Neural progenitor cell (in vitro differentiated cells): Measurements from ENCODE around the gene DDX17.

Experiments
- EZH2 ChIP-seq: fragments of 200-600 bp; sonication (generic); IDR thresholded peaks from 2 replicates; pipeline ENCODE4 v1.6.1; 2017; ENCODE audit warnings: antibody characterized with exemption, mild to moderate bottlenecking, moderate library complexity
- TF ChIP-seq, protein P1 (sequence below): fragments of 200-600 bp; sonication (generic); IDR thresholded peaks from 2 replicates; pipeline ENCODE4 v1.5.1; 2017; ENCODE audit warnings: antibody characterized with exemption, mild to moderate bottlenecking

GRCh38 chr22:38505541-38506117 is 482 bp downstream of the DDX17 start:
- TF ChIP-seq, protein P1, sequence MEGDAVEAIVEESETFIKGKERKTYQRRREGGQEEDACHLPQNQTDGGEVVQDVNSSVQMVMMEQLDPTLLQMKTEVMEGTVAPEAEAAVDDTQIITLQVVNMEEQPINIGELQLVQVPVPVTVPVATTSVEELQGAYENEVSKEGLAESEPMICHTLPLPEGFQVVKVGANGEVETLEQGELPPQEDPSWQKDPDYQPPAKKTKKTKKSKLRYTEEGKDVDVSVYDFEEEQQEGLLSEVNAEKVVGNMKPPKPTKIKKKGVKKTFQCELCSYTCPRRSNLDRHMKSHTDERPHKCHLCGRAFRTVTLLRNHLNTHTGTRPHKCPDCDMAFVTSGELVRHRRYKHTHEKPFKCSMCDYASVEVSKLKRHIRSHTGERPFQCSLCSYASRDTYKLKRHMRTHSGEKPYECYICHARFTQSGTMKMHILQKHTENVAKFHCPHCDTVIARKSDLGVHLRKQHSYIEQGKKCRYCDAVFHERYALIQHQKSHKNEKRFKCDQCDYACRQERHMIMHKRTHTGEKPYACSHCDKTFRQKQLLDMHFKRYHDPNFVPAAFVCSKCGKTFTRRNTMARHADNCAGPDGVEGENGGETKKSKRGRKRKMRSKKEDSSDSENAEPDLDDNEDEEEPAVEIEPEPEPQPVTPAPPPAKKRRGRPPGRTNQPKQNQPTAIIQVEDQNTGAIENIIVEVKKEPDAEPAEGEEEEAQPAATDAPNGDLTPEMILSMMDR, result no peak
- no peak for TF ChIP-seq EZH2
